RWPE1 (cell line): ENCODE results near the gene PIP4K2C.
A peak's percentile ranks its signal among the peaks of the same experiment; 100 is the strongest.

Experiments used
- CTCF ChIA-PET: fragments of 350-600 bp; sonication (Branson Sonifier 250); formaldehyde crosslinking; extraction: SDS; loops from one replicate; lab custom pipeline; 2021; lab: Yijun Ruan, JAX
- POLR2A ChIA-PET: fragments of 400-600 bp; formaldehyde crosslinking; extraction: SDS; loops from one replicate; lab custom pipeline; 2020; ENCODE audit warnings: antibody characterized with exemption; ENCODE audit not compliant: low non-redundant PET; lab: Yijun Ruan, JAX
- DNase-seq: peaks from one replicate; pipeline ENCODE4 v3.0.0; 2012; ENCODE audit warnings: low spot score
- H3K27ac ChIP-seq: fragments of 450-650 bp; 2 replicates; pipeline ENCODE4 v1.5.1; 2017
- TF ChIP-seq, protein P1 (sequence below): fragments of 450-650 bp; conservative IDR thresholded peaks from 2 replicates; pipeline ENCODE4 v1.5.1; 2017; ENCODE audit warnings: low read depth, mild to moderate bottlenecking

The PIP4K2C gene

DNA sequence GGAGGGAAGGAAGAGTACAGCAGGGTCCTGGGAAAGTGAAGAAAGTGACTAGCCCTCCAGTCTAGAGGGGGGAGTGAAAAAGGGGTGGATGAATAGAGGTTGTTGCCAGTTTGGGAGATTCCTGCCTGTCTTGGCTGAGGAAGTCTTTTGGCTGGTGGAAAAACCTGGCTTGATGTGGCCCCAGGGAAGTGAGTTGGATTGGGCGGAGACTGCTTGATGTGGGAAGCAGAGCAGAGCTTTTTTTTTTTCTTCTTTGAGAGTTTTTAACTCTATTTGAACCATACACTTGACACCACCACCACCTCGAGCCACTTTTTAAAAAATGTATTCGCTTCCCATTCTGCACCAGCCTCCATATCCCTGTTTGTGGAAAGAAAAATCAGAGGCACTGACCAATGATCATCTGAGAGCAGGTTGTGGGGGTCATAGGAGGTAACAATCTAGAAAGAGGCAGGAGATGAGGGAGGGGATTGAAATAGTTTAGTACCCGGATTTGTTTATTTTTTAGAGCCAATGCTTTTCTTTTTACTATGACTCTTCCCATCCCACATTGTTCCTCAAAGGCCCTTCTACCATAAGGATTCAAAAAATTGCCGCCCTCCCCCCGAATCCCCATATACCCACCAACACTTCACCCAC is 12.9 kb downstream of the PIP4K2C start:
- POLR2A ChIA-PET, result interaction anchor here (0.6 kb wide), 1 partner anchor 308 kb away, joined by 4 read pairs; no protein-coding TSS in a partner anchor
- CTCF ChIA-PET, result interaction anchor here (0.6 to 1.0 kb wide), 4 partner anchors 16 to 390 kb away, joined by 3 to 6 read pairs (median 4); no protein-coding TSS in a partner anchor
- peak overlapping the region; percentile 72 for H3K27ac ChIP-seq
- TF ChIP-seq, protein P1, sequence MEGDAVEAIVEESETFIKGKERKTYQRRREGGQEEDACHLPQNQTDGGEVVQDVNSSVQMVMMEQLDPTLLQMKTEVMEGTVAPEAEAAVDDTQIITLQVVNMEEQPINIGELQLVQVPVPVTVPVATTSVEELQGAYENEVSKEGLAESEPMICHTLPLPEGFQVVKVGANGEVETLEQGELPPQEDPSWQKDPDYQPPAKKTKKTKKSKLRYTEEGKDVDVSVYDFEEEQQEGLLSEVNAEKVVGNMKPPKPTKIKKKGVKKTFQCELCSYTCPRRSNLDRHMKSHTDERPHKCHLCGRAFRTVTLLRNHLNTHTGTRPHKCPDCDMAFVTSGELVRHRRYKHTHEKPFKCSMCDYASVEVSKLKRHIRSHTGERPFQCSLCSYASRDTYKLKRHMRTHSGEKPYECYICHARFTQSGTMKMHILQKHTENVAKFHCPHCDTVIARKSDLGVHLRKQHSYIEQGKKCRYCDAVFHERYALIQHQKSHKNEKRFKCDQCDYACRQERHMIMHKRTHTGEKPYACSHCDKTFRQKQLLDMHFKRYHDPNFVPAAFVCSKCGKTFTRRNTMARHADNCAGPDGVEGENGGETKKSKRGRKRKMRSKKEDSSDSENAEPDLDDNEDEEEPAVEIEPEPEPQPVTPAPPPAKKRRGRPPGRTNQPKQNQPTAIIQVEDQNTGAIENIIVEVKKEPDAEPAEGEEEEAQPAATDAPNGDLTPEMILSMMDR, result no peak
- DNase-seq, result no peak

DNA sequence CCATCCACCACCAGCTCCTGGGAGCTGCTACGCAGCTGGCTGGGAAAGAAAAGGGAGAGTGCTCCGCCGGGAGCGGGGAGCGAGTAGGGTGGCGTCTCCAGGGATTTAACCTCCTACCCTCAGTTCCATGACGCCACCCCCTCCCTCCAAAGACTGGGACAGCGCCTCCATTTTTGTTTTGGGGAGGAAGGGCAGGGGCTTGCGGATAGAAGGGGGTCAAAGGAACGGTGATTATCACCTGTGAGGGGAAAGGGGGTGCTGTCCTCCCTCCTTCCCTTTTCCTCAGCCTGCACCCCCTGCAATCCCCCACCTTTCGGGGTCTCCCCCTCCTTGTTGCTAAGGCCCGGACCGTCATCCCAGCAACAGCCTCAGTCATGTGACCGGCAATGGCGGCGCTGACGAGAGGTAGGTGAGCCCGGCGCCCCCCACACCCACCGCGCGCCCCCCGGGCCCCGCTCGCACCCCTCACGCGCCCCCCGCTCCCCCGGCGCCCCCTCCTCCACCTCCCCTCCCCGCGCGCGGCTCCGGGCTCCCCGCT is 13.5 kb downstream of the PIP4K2C start, which contains the start of gene DTX3:
Gene DTX3, plus strand, starts transcription at position 371 of the 538 bp plus-strand sequence. CDS start 1,694 bp downstream, outside the sequence.
- TF ChIP-seq, protein P1, result no peak
- H3K27ac ChIP-seq, result peak within 1 kb of the TSS; percentile 72
- ChIA-PET CTCF (interaction anchor here (0.6 to 1.0 kb wide), 2 partner anchors 21 to 51 kb away, joined by 5 to 7 read pairs; no protein-coding TSS in a partner anchor), POLR2A (interaction anchor here (0.6 kb wide), 1 partner anchor 308 kb away, joined by 4 read pairs; no protein-coding TSS in a partner anchor)
- DNase-seq, result no peak

DNA sequence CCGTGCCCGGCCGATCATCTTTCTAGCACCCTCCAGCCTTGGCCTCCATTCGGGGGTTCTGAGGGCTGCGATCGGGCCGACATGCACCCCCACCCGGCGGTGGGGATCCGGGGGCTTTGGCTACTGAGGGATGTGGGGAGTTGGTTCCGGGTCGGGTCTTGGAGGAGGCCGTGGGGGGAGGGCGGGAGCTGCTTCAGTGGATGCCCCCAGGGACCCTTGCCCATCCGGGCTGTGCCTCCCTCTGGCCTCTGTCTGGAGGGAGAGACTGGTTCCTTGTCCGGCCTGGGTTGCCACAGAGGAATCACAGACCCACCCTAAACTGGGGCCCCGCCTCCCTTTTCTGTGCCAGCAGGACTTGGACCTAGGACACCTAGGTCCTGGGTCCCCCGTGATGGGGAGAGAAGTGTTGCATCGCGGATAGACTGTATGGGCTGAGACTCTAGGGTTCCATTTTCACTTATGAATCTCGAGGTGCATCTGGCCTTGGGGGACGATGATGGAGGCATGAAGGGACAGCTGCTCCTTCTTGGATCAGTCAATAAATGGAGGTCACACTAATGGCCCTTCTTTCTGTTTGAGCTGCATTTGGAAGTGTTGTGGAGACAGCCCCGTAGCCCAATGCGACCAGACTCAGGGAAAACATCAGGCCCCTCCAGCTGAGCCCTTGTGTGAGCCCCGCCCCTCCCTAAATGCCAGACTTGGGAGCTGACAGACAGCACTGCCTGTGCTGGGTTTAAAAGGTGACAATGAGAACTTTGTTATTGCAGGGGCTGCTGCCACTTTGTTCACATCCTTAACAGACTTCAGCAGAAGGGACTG is 14.2 kb downstream of the PIP4K2C start:
- H3K27ac ChIP-seq, result peak overlapping the region; percentile 72
- POLR2A ChIA-PET, result no interaction called here
- no peak for DNase-seq
- TF ChIP-seq, protein P1, result no peak
- CTCF ChIA-PET, result interaction anchor here (0.6 to 1.9 kb wide), 6 partner anchors 9 to 50 kb away, joined by 3 to 9 read pairs (median 5); no protein-coding TSS in a partner anchor

DNA sequence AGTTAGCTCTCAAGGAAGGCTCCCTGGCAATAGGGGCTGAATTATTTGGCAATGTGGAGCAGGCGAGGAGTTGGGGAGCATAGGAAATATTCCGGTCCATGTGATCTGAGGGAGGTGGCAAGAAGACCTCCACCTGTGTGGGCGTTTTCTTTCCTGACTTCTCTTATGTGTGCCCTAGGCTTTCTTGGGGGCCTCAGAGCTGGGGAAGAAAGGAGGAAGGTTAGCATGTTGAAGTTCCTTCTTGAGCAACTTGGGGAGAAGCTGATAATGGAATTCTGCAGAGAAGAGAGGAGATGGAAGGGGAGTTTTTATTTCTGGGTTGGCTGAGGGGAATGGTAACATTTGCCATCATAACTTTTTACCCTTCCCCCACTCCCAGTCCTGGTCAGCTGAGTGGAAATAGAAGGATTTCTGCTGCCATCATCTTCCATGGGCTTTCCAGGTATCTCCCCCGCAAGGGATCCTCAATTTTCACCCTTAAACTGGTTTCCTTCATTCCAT is 14.9 kb downstream of the PIP4K2C start:
- POLR2A ChIA-PET, result no interaction called here
- CTCF ChIA-PET, result interaction anchor here (0.6 to 1.9 kb wide), 7 partner anchors 9 to 130 kb away, joined by 3 to 9 read pairs (median 4); partner anchors contain the start of gene B4GALNT1
- peak overlapping the region; percentile 72 for H3K27ac ChIP-seq
- TF ChIP-seq, protein P1, result no peak
- DNase-seq, result no peak

DNA sequence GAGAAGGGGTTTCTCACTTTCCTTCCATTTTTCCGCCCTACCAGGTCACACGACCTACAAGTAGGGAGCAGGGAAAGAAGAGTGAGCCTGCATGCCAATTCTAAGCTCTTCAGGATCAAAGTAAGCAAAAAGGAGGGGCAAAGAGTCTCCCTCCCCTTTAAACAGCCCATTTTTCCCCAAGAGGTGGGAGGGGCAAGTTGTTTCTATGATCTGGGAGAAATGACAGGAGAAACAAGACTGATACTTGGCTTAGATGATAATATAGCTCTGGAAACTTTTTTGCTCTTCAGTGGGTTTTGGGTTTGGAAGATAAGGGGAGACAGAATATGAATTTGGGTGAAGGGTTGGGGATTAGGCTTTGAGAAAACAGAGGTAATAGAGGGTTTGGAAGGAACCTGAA is 15.4 kb downstream of the PIP4K2C start:
- CTCF ChIA-PET, result interaction anchor here (0.6 to 1.9 kb wide), 5 partner anchors 14 to 129 kb away, joined by 3 to 9 read pairs (median 4); partner anchors contain the start of gene B4GALNT1
- POLR2A ChIA-PET, result no interaction called here
- H3K27ac ChIP-seq, result no peak overlapping the region
- no peak for DNase-seq
- TF ChIP-seq, protein P1, result no peak

DNA sequence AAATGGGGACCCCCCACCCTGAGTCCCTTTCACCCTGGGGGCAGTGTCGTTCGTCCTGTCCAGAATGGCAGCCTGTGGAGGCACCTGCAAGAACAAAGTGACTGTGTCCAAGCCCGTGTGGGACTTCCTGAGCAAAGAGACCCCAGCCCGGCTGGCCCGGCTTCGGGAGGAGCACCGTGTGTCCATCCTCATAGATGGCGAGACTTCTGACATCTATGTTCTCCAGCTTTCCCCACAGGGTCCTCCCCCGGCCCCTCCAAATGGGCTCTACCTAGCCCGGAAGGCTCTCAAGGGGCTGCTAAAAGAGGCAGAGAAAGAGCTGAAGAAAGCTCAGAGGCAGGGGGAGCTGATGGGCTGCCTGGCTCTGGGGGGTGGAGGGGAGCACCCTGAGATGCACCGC is 15.8 kb downstream of the PIP4K2C start:
- POLR2A ChIA-PET, result no interaction called here
- TF ChIP-seq, protein P1, result no peak
- no peak for DNase-seq
- H3K27ac ChIP-seq, result no peak overlapping the region
- CTCF ChIA-PET, result interaction anchor here (0.7 to 1.9 kb wide), 4 partner anchors 24 to 556 kb away, joined by 3 to 9 read pairs (median 4); partner anchors contain the start of gene B4GALNT1
